H1 (cell line): Measurements from ENCODE around the gene CTRL. TPM values are rescaled to one million over a fixed set of nuclear protein-coding genes. Genes with fewer than 3 reads are reported as not detected.

ENCODE experiments used
- ASH2L ChIP-seq: fragments of 200-600, 300-600 bp; sonication (generic); IDR thresholded peaks from one replicate; pipeline ENCODE4 v1.7.1; 2017; ENCODE audit warnings: low read length
- BCL11A ChIP-seq, 2 experiments: IDR thresholded peaks; one replicate each; pipeline ENCODE4 v1.6.1; 2011; ENCODE audit warnings: low read depth in 2 of 2, low read length in 2 of 2, mild to moderate bottlenecking in 2 of 2
- CBX8 ChIP-seq: fragments of 300-800, 300-1000 bp; sonication (generic); IDR thresholded peaks from 2 replicates; pipeline ENCODE4 v1.7.1; 2016; ENCODE audit warnings: low read depth, low read length, borderline replicate concordance
- CEBPB ChIP-seq: IDR thresholded peaks from 2 replicates; pipeline ENCODE4 v1.6.1; 2012; ENCODE audit warnings: low read depth, low read length
- CHD2 ChIP-seq: IDR thresholded peaks from 2 replicates; pipeline ENCODE4 v1.6.1; 2012; ENCODE audit warnings: low read length, improper control_type of control experiment
- CREB1 ChIP-seq: IDR thresholded peaks from 2 replicates; pipeline ENCODE4 v1.6.1; 2012; ENCODE audit warnings: inconsistent platforms
- CTCF ChIP-seq, 3 experiments: IDR thresholded peaks; 1 replicate in 2 of 3; 2 replicates in 1 of 3; pipeline versions ENCODE4 v1.5.1 to v1.6.1; 2011; ENCODE audit warnings: low read length in 3 of 3, mild to moderate bottlenecking in 3 of 3, inconsistent platforms in 2 of 3, low read depth in 1 of 3, moderate library complexity in 1 of 3; ENCODE audit not compliant: insufficient read depth in 1 of 3; ENCODE audit errors: control extremely low read depth in 1 of 3
- EGR1 ChIP-seq: IDR thresholded peaks from 2 replicates; pipeline ENCODE4 v1.6.1; 2011; ENCODE audit warnings: low read depth, low read length, borderline replicate concordance
- EZH2 ChIP-seq: fragments of 200-600 bp; sonication (generic); IDR thresholded peaks from 2 replicates; pipeline ENCODE4 v1.7.1; 2012; ENCODE audit warnings: low read depth, mild to moderate bottlenecking, moderate library complexity, low read length, inconsistent platforms; ENCODE audit not compliant: severe bottlenecking
- HDAC2 ChIP-seq, 2 experiments: fragments of 300-600 bp in 1 of 2; sonication (generic) in 1 of 2; IDR thresholded peaks; 2 replicates each; pipeline ENCODE4 v1.6.1; 2011 to 2012; ENCODE audit warnings: low read depth in 2 of 2, low read length in 2 of 2, mild to moderate bottlenecking in 2 of 2, moderate library complexity in 2 of 2, borderline replicate concordance in 1 of 2, inconsistent platforms in 1 of 2
- HDAC6 ChIP-seq: IDR thresholded peaks from one replicate; pipeline ENCODE4 v1.7.1; 2012; ENCODE audit warnings: low read depth, mild to moderate bottlenecking, inconsistent platforms, low read length, moderate library complexity
- KDM5A ChIP-seq: fragments of 200-600 bp; IDR thresholded peaks from 2 replicates; pipeline ENCODE4 v1.7.1; 2012; ENCODE audit warnings: mild to moderate bottlenecking, low read length, inconsistent platforms, mixed read lengths
- PHF8 ChIP-seq: fragments of 200-600 bp; sonication (generic); conservative IDR thresholded peaks from 2 replicates; pipeline ENCODE4 v1.7.1; 2012; ENCODE audit warnings: low read depth, mild to moderate bottlenecking, inconsistent platforms, low read length, moderate library complexity
- POLR2AphosphoS5 ChIP-seq: IDR thresholded peaks from 2 replicates; pipeline ENCODE4 v1.6.1; 2011; ENCODE audit warnings: low read depth, low read length
- SIN3A ChIP-seq, 2 experiments: IDR thresholded peaks in 1 of 2; conservative IDR thresholded peaks in 1 of 2; 2 replicates each; pipeline ENCODE4 v1.6.1; 2011 to 2012; ENCODE audit warnings: low read length in 2 of 2, improper control_type of control experiment in 1 of 2, low read depth in 1 of 2, mild to moderate bottlenecking in 1 of 2
- SIRT6 ChIP-seq: IDR thresholded peaks from one replicate; pipeline ENCODE4 v1.7.1; 2012; ENCODE audit warnings: low read length, inconsistent platforms
- SP1 ChIP-seq: IDR thresholded peaks from 2 replicates; pipeline ENCODE4 v1.6.1; 2011; ENCODE audit warnings: low read depth, low read length
- SRF ChIP-seq: IDR thresholded peaks from 2 replicates; pipeline ENCODE4 v1.6.1; 2011; ENCODE audit warnings: mild to moderate bottlenecking, low read depth, low read length, moderate library complexity
- TAF1 ChIP-seq: IDR thresholded peaks from 2 replicates; pipeline ENCODE4 v1.6.1; 2011; ENCODE audit warnings: mild to moderate bottlenecking, low read depth, low read length
- TBP ChIP-seq: IDR thresholded peaks from 2 replicates; pipeline ENCODE4 v1.6.1; 2011; ENCODE audit warnings: low read depth, low read length, improper control_type of control experiment
- TCF12 ChIP-seq: IDR thresholded peaks from 2 replicates; pipeline ENCODE4 v1.6.1; 2011; ENCODE audit warnings: low read depth, mild to moderate bottlenecking, low read length
- TEAD4 ChIP-seq: IDR thresholded peaks from 2 replicates; pipeline ENCODE4 v1.6.1; 2012; ENCODE audit warnings: low read depth, low read length, inconsistent platforms, mixed read lengths
- polyA plus RNA-seq, 7 experiments: library from polyadenylated mRNA; depleted of rRNA in 3 of 7; stranded (reverse) in 5 of 7; unstranded in 2 of 7; fragments of >200 nt in 5 of 7; fragments of 200-250 nt in 2 of 7; gene quantifications; 1 replicate in 5 of 7; 2 replicates in 1 of 7; 4 replicates in 1 of 7; pipeline versions ENCODE4 v1.2.1 to v1.2.3, GENCODE V29; 2011 to 2013; ENCODE audit warnings: missing spikeins in 2 of 7, mixed read lengths in 2 of 7
- total RNA-seq: library from RNA; stranded (reverse); fragmentation: NEBNext Ultra II Directional; extraction: Animal tissue kit (Norgen Biotek cat#: 25700); gene quantifications from 2 replicates; pipeline ENCODE4 v1.2.1, GENCODE V29; 2021

CTRL gene
- total and polyA plus RNA-seq, 2 of the 8 experiments (the other 6 are each of a cell fraction or from before 2014, with no cell fraction given): 1.7 to 4.2 TPM

- TF ChIP-seq EZH2: no peak
- no peak for TF ChIP-seq TEAD4
- no peak for TF ChIP-seq HDAC6
- no peak for TF ChIP-seq CTCF (IDR thresholded peaks at IDR 0.05; ENCODE audit: control extremely low read depth in 1 of 3, insufficient read depth in 1 of 3, low read depth in 1 of 3, low read length in 3 of 3)
- TF ChIP-seq EGR1: 0 out of 2 replicates have a peak, but pooled peaks have one; percentile 17
- no peak for TF ChIP-seq HDAC2 (IDR thresholded peaks at IDR 0.05; ENCODE audit: borderline replicate concordance in 1 of 2, low read depth in 2 of 2, low read length in 2 of 2)
- TF ChIP-seq TBP: peak; percentile 45; the same call in 1 of the 2 replicates
- TF ChIP-seq SIRT6: no peak
- peak; percentile 81 for TF ChIP-seq POLR2AphosphoS5
- 0 out of 2 replicates have a peak, but pooled peaks have one; percentile 48 for TF ChIP-seq SRF
- TF ChIP-seq SP1: peak; percentile 77
- TF ChIP-seq SIN3A (conservative IDR thresholded peaks at IDR 0.05 in 1 of 2, IDR thresholded peaks at IDR 0.05 in 1 of 2; ENCODE audit: low read depth in 1 of 2, low read length in 2 of 2): 0 out of 4 replicates have a peak, but pooled peaks have one; percentile 31 to 49
- 0 out of 2 replicates have a peak, but pooled peaks have one; percentile 56 for TF ChIP-seq KDM5A
- TF ChIP-seq PHF8: peak; percentile 97
- TF ChIP-seq CEBPB: no peak
- no peak for TF ChIP-seq CHD2
- TF ChIP-seq CREB1: peak; percentile 98
- peak; percentile 85 for TF ChIP-seq TAF1
- TF ChIP-seq TCF12: no peak
- TF ChIP-seq BCL11A (IDR thresholded peaks at IDR 0.05; ENCODE audit: low read depth in 2 of 2, low read length in 2 of 2): no peak
- TF ChIP-seq CBX8: no peak
- TF ChIP-seq ASH2L: peak; percentile 40
Measured at GRCh38 chr16:67892899-67893742, 38.5 kb downstream of the CTRL start, which contains the start of gene PSKH1 (continued).
